RCC 7860 (cell line): ENCODE data around the gene ATP8A2.
"Not testable (repeated sequence)": the region's sequence is repeated elsewhere in the genome, so short reads cannot be mapped to it uniquely, and the experiment has no call there.

Source experiments
- DNase-seq: peaks from one replicate; pipeline ENCODE4 v3.0.0-alpha.2; 2015; ENCODE audit warnings: low spot score
- FAIRE-seq: peaks from 2 replicates; lab custom pipeline; 2012; peaks lifted over from hg19 to GRCh38; lab: Jason Lieb, UNC

Gene ATP8A2

GRCh38 chr13:26050568-26051230, 678.9 kb downstream of the ATP8A2 start:
- no peak for DNase-seq

GRCh38 chr13:26051231-26051656, 679.5 kb downstream of the ATP8A2 start:
- DNase-seq (no peak), FAIRE-seq (no peak)

More at GRCh38 chr13:26050568-26051230, 678.9 kb downstream of the ATP8A2 start:
- no peak for FAIRE-seq

GRCh38 chr13:26051657-26052311, 680.0 kb downstream of the ATP8A2 start, which contains the start of gene SHISA2:
TSS of gene SHISA2 (minus strand) at chr13:26052016. CDS start at chr13:26050975, 1,041 bp downstream.
- FAIRE-seq: no peak
- DNase-seq: peak; percentile 25

- FAIRE-seq: no peak
- DNase-seq: no peak
These were observed 680.6 kb downstream of the ATP8A2 start for GRCh38 chr13:26052337-26052736.

- no peak for DNase-seq
- FAIRE-seq: no peak
These were observed 681.7 kb downstream of the ATP8A2 start for GRCh38 chr13:26053418-26053980.

- DNase-seq (no peak), FAIRE-seq (no peak)
These were observed 683.1 kb downstream of the ATP8A2 start for GRCh38 chr13:26054896-26055295.

- DNase-seq (no peak), FAIRE-seq (no peak)
These were observed 686.9 kb downstream of the ATP8A2 start for GRCh38 chr13:26058704-26059103.

GRCh38 chr13:26060357-26060756, 688.6 kb downstream of the ATP8A2 start:
- FAIRE-seq (no peak), DNase-seq (no peak)

- DNase-seq (no peak), FAIRE-seq (no peak)
These were observed 689.5 kb downstream of the ATP8A2 start for GRCh38 chr13:26061256-26061655.

GRCh38 chr13:26061947-26062346, 690.2 kb downstream of the ATP8A2 start:
- peak; percentile 94 for DNase-seq
- FAIRE-seq: peak; percentile 91

- peak; percentile 43 for DNase-seq
- FAIRE-seq: peak; percentile 71
These were observed 691.2 kb downstream of the ATP8A2 start for GRCh38 chr13:26062853-26063444.

- not testable (repeated sequence) for DNase-seq, FAIRE-seq
These were observed 694.7 kb downstream of the ATP8A2 start for GRCh38 chr13:26066492-26066891.

- no peak for FAIRE-seq
These were observed 695.8 kb downstream of the ATP8A2 start for GRCh38 chr13:26067601-26068000.

GRCh38 chr13:26068372-26068771, 696.6 kb downstream of the ATP8A2 start:
- not testable (repeated sequence) for DNase-seq, FAIRE-seq

More at GRCh38 chr13:26067601-26068000, 695.8 kb downstream of the ATP8A2 start:
- DNase-seq: no peak

GRCh38 chr13:26069642-26070041, 697.9 kb downstream of the ATP8A2 start:
- not testable (repeated sequence) for FAIRE-seq, DNase-seq

- FAIRE-seq (no peak), DNase-seq (no peak)
These were observed 699.9 kb downstream of the ATP8A2 start for GRCh38 chr13:26071691-26072090.

GRCh38 chr13:26072335-26072734, 700.6 kb downstream of the ATP8A2 start:
- peak; percentile 86 for FAIRE-seq
- not testable (repeated sequence) for DNase-seq

- DNase-seq (peak; percentile 81), FAIRE-seq (peak; percentile 78)
These were observed 702.9 kb downstream of the ATP8A2 start for GRCh38 chr13:26074706-26075105.
